HCT116 (cell line): Measurements from ENCODE around the gene ZSCAN30. TPM values are rescaled to one million over a fixed set of nuclear protein-coding genes. Genes with fewer than 3 reads are reported as not detected.

Source experiments
- ATAC-seq: fragments of 200-7000 bp; cut with Tn5 transposase; 2 replicates; pipeline ENCODE4 v1.9.1; 2020; ENCODE audit warnings: mild to moderate bottlenecking, moderate library complexity
- BruUV-seq: library from RNA; stranded (reverse); fragments of 400-500 nt; replicated peaks from 2 replicates; lab custom pipeline; 2021; lab: Mats Ljungman, UMichigan
- CTCF ChIA-PET: fragments of 300-600 bp; sonication (Branson Sonifier 250); formaldehyde crosslinking; loops from one replicate; lab custom pipeline; 2021; ENCODE audit warnings: antibody characterized with exemption; lab: Charles Lee
- POLR2A ChIA-PET: fragments of 300-600, 350-600 bp; sonication (Branson Sonifier 250); formaldehyde crosslinking; loops from one replicate; lab custom pipeline; 2021; ENCODE audit warnings: antibody characterized with exemption; lab: Charles Lee
- RAD21 ChIA-PET, 2 experiments: fragments of 300-600 bp; sonication (Branson Sonifier 250); formaldehyde crosslinking; loops; one replicate each; lab custom pipeline; 2023; ENCODE audit warnings: low total read pairs in 2 of 2; ENCODE audit not compliant: uncharacterized antibody in 2 of 2, unreplicated experiment in 2 of 2, low non-redundant PET in 1 of 2; lab: Charles Lee
- DNase-seq: peaks from one replicate; pipeline ENCODE4 v3.0.0-alpha.2; 2010; ENCODE audit warnings: low read depth, low spot score
- H2AFZ ChIP-seq: fragments of 200-600 bp; shearing (Covaris generic), sonication (generic); 2 replicates; pipeline ENCODE4 v1.6.1; 2017; ENCODE audit warnings: low read depth, mixed run types, mixed read lengths, antibody characterized with exemption, low read length; ENCODE audit not compliant: poor library complexity, severe bottlenecking
- H3K27ac ChIP-seq: 2 replicates; pipeline ENCODE4 v1.5.1; 2012; ENCODE audit warnings: low read depth, low read length
- H3K27me3 ChIP-seq: fragments of 200-600 bp; sonication (generic); 2 replicates; pipeline ENCODE4 v1.6.1; 2016; ENCODE audit warnings: mixed run types, low read length, mixed read lengths; ENCODE audit not compliant: insufficient read depth
- H3K36me3 ChIP-seq, 2 experiments: fragments of 200-500 bp in 1 of 2; fragments of 200-600 bp in 1 of 2; sonication (Bioruptor generic) in 1 of 2; sonication (generic) in 1 of 2; 2 replicates each; pipeline versions ENCODE4 v1.5.1 to v1.6.1; 2014 to 2016; ENCODE audit warnings: low read length in 2 of 2, inconsistent platforms in 1 of 2, mixed read lengths in 1 of 2, mixed run types in 1 of 2; ENCODE audit not compliant: insufficient read depth in 2 of 2, control insufficient read depth in 1 of 2
- H3K4me1 ChIP-seq, 2 experiments: fragments of 200-600 bp in 1 of 2; sonication (generic) in 1 of 2; 2 replicates each; pipeline versions ENCODE4 v1.5.1 to v1.6.1; 2012 to 2017; ENCODE audit warnings: low read length in 2 of 2, inconsistent platforms in 1 of 2, mild to moderate bottlenecking in 1 of 2, mixed read lengths in 1 of 2, mixed run types in 1 of 2, moderate library complexity in 1 of 2; ENCODE audit not compliant: insufficient read depth in 2 of 2, control insufficient read depth in 1 of 2
- H3K4me2 ChIP-seq: fragments of 200-600 bp; sonication (generic); 2 replicates; pipeline ENCODE4 v1.6.1; 2017; ENCODE audit warnings: mixed run types, low read length, mixed read lengths
- H3K4me3 ChIP-seq, 2 experiments: fragments of 200-600 bp in 1 of 2; sonication (generic) in 1 of 2; replicated peaks in 1 of 2; 2 replicates each; pipeline ENCODE4 v1.5.1; 2011 to 2016; ENCODE audit warnings: low read length in 2 of 2, control low read depth in 1 of 2, low read depth in 1 of 2, mild to moderate bottlenecking in 1 of 2, mixed read lengths in 1 of 2, mixed run types in 1 of 2
- H3K79me2 ChIP-seq: fragments of 200-600 bp; sonication (generic); 2 replicates; pipeline ENCODE4 v1.6.1; 2017; ENCODE audit warnings: mild to moderate bottlenecking, mixed run types, low read length, moderate library complexity, mixed read lengths; ENCODE audit not compliant: insufficient read depth
- H3K9ac ChIP-seq: fragments of 200-600 bp; sonication (generic); 2 replicates; pipeline ENCODE4 v1.6.1; 2016; ENCODE audit warnings: low read length, mixed read lengths
- H3K9me2 ChIP-seq: fragments of 200-600 bp; sonication (generic), shearing (Covaris generic); 2 replicates; pipeline ENCODE4 v1.6.1; 2017; ENCODE audit warnings: mixed run types, mild to moderate bottlenecking, moderate library complexity; ENCODE audit not compliant: insufficient read depth
- H3K9me3 ChIP-seq, 2 experiments: fragments of 200-500 bp in 1 of 2; fragments of 200-600 bp in 1 of 2; sonication (Bioruptor generic) in 1 of 2; sonication (generic) in 1 of 2; 2 replicates each; pipeline ENCODE4 v1.6.1; 2014 to 2017; ENCODE audit warnings: low read length in 2 of 2, mixed read lengths in 2 of 2, inconsistent platforms in 1 of 2, low read depth in 1 of 2, mild to moderate bottlenecking in 1 of 2, mixed run types in 1 of 2, moderate library complexity in 1 of 2; ENCODE audit not compliant: control insufficient read depth in 1 of 2, insufficient read depth in 1 of 2
- H4K20me1 ChIP-seq: fragments of 200-600 bp; sonication (generic), shearing (Covaris generic); 2 replicates; pipeline ENCODE4 v1.6.1; 2017; ENCODE audit warnings: mixed run types, mild to moderate bottlenecking, moderate library complexity; ENCODE audit not compliant: insufficient read depth
- CEBPB ChIP-seq: IDR thresholded peaks from 2 replicates; pipeline ENCODE4 v1.6.1; 2012; ENCODE audit warnings: low read depth
- CTCF ChIP-seq, 3 experiments: fragments of 200-600 bp in 1 of 3; sonication (generic) in 1 of 3; IDR thresholded peaks in 2 of 3; conservative IDR thresholded peaks in 1 of 3; 2 replicates each; pipeline ENCODE4 v1.5.1; 2012 to 2017; ENCODE audit warnings: low read depth in 2 of 3, low read length in 2 of 3, antibody characterized with exemption in 1 of 3, borderline replicate concordance in 1 of 3, control low read depth in 1 of 3, mild to moderate bottlenecking in 1 of 3, mixed read lengths in 1 of 3, mixed run types in 1 of 3, moderate library complexity in 1 of 3; ENCODE audit not compliant: insufficient read depth in 1 of 3
- EGR1 ChIP-seq: IDR thresholded peaks from 2 replicates; pipeline ENCODE4 v1.6.1; 2012; ENCODE audit warnings: low read depth
- EZH2 ChIP-seq: fragments of 200-600 bp; sonication (generic); IDR thresholded peaks from 2 replicates; pipeline ENCODE4 v1.6.1; 2017; ENCODE audit warnings: antibody characterized with exemption, mixed run types
- POLR2A ChIP-seq: IDR thresholded peaks from 2 replicates; pipeline ENCODE4 v1.7.0; 2011; ENCODE audit warnings: borderline replicate concordance; ENCODE audit not compliant: insufficient read depth, insufficient read length; ENCODE audit errors: extremely low read depth
- SIN3A ChIP-seq: IDR thresholded peaks from 2 replicates; pipeline ENCODE4 v1.6.1; 2012; ENCODE audit warnings: low read depth
- TCF7L2 ChIP-seq: IDR thresholded peaks from 2 replicates; pipeline ENCODE4 v1.7.0; 2011; ENCODE audit warnings: borderline replicate concordance, inconsistent platforms; ENCODE audit not compliant: insufficient read depth, insufficient read length; ENCODE audit errors: extremely low read depth
- ZBTB33 ChIP-seq: IDR thresholded peaks from 2 replicates; pipeline ENCODE4 v1.6.1; 2011; ENCODE audit warnings: mild to moderate bottlenecking, low read length, moderate library complexity; ENCODE audit not compliant: insufficient replicate concordance; ENCODE audit errors: extremely low read depth
- intact Hi-C: fragments of 100-400 bp; cut with micrococcal nuclease; formaldehyde crosslinking; loops from 2 replicates; pipeline ENCODE4 v1.10.0; 2022
- total RNA-seq: library from RNA; stranded (reverse); gene quantifications from one replicate; pipeline ENCODE4 v1.2.1, GENCODE V29; 2021; ENCODE audit not compliant: unreplicated experiment
- TF ChIP-seq, protein P1 (sequence below): IDR thresholded peaks from 2 replicates; pipeline ENCODE4 v1.6.1; 2012; ENCODE audit warnings: low read depth

The ZSCAN30 gene
- total RNA-seq, 1 experiment from 2014 or later = 11.5 TPM

GRCh38 chr18:35278969-35279368, 11.1 kb downstream of the ZSCAN30 start (continued):
- no peak for TF ChIP-seq CTCF (IDR thresholded peaks at IDR 0.05 in 2 of 3, conservative IDR thresholded peaks at IDR 0.05 in 1 of 3; ENCODE audit: borderline replicate concordance in 1 of 3, insufficient read depth in 1 of 3, low read depth in 2 of 3, low read length in 2 of 3)

DNA sequence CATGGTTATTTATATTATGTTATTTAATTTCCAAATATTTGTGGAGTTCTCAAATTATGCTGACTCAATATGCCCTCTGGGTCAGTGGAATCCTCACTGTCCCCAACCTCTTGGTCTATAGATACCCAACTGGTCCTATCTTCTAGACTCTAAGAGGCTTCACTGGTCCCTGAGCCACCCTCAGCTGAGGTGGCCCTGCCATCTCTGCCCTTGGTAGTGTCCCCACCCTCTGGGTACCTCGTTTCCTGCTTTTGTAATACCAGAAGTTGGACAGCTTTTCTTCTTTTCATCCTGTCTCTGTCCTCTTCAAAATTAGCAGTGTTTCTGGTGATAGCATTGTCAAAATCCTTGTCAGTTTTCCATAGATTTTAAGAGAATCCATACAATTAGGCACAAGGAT, 11.9 kb downstream of the ZSCAN30 start:
- ATAC-seq = no peak
- no TSS peak for BruUV-seq
- H3K9ac ChIP-seq = no peak overlapping the region
- ChIA-PET RAD21 (no interaction called here), POLR2A (interaction anchor here (0.6 to 1.4 kb wide), 2 partner anchors 12 to 135 kb away, joined by 3 read pairs; partner anchors contain the start of gene ZSCAN30)
- H4K20me1 ChIP-seq = no peaks in the 10 kb centered on the region
- no peaks in the 10 kb centered on the region for H3K27me3 ChIP-seq
- no peak overlapping the region for H3K4me3 ChIP-seq
- H3K4me1 ChIP-seq = peaks cover 0 to 2% of the 10 kb centered on the region in 2 experiments; a peak in 1 of 4 replicates
- no peak overlapping the region for H2AFZ ChIP-seq
- no peaks in the 10 kb centered on the region for H3K9me2 ChIP-seq
- no peak overlapping the region for H3K4me2 ChIP-seq
- no peak for TF ChIP-seq EGR1
- no peak for TF ChIP-seq ZBTB33
- no peak for TF ChIP-seq TCF7L2
- TF ChIP-seq SIN3A = no peak
- no peak for TF ChIP-seq CEBPB
- TF ChIP-seq EZH2 = no peak
- TF ChIP-seq, protein P1, sequence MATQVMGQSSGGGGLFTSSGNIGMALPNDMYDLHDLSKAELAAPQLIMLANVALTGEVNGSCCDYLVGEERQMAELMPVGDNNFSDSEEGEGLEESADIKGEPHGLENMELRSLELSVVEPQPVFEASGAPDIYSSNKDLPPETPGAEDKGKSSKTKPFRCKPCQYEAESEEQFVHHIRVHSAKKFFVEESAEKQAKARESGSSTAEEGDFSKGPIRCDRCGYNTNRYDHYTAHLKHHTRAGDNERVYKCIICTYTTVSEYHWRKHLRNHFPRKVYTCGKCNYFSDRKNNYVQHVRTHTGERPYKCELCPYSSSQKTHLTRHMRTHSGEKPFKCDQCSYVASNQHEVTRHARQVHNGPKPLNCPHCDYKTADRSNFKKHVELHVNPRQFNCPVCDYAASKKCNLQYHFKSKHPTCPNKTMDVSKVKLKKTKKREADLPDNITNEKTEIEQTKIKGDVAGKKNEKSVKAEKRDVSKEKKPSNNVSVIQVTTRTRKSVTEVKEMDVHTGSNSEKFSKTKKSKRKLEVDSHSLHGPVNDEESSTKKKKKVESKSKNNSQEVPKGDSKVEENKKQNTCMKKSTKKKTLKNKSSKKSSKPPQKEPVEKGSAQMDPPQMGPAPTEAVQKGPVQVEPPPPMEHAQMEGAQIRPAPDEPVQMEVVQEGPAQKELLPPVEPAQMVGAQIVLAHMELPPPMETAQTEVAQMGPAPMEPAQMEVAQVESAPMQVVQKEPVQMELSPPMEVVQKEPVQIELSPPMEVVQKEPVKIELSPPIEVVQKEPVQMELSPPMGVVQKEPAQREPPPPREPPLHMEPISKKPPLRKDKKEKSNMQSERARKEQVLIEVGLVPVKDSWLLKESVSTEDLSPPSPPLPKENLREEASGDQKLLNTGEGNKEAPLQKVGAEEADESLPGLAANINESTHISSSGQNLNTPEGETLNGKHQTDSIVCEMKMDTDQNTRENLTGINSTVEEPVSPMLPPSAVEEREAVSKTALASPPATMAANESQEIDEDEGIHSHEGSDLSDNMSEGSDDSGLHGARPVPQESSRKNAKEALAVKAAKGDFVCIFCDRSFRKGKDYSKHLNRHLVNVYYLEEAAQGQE = no peak
- no peak for TF ChIP-seq POLR2A
- TF ChIP-seq, all 23 proteins: peak for 0
- CTCF ChIA-PET = no interaction called here
- no peaks in the 10 kb centered on the region for H3K79me2 ChIP-seq
- DNase-seq = no peak
- no peak overlapping the region for H3K27ac ChIP-seq
- H3K9me3 ChIP-seq = peaks cover 0 to 12% of the 10 kb centered on the region in 2 experiments; a peak in 1 of 4 replicates
- no peaks in the 10 kb centered on the region for H3K36me3 ChIP-seq
- intact Hi-C loops = no loop called here
